Measurements from ENCODE around the gene ZNF425. TPM values are rescaled to one million over a fixed set of nuclear protein-coding genes. Genes with fewer than 3 reads are reported as not detected.
"Not testable (repeated sequence)": the region's sequence is repeated elsewhere in the genome, so short reads cannot be mapped to it uniquely, and the experiment has no call there.

The ZNF425 gene
- total RNA-seq, 1 donor from 2014 or later, result 1.4 TPM

DNA sequence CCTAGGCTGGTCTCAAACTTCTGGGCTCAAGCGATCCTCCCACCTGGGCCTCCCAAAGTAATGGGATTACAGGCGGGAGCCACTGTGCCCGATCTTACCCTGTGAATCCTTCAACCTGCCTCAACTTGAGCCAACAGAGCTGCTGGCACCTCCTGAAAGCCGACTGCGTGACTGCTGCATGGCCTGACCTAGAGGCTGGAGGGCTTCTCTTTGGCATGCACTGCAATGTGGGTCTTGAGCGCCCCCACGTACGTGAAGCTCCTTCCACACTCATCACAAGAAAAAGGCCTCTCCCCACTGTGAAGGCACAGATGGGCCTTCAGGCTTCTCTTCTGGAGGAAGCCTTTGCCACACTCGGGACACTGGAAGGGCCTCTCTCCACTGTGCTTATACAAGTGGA is 22.7 kb downstream of the ZNF425 start:
- TF ChIP-seq, protein P1, sequence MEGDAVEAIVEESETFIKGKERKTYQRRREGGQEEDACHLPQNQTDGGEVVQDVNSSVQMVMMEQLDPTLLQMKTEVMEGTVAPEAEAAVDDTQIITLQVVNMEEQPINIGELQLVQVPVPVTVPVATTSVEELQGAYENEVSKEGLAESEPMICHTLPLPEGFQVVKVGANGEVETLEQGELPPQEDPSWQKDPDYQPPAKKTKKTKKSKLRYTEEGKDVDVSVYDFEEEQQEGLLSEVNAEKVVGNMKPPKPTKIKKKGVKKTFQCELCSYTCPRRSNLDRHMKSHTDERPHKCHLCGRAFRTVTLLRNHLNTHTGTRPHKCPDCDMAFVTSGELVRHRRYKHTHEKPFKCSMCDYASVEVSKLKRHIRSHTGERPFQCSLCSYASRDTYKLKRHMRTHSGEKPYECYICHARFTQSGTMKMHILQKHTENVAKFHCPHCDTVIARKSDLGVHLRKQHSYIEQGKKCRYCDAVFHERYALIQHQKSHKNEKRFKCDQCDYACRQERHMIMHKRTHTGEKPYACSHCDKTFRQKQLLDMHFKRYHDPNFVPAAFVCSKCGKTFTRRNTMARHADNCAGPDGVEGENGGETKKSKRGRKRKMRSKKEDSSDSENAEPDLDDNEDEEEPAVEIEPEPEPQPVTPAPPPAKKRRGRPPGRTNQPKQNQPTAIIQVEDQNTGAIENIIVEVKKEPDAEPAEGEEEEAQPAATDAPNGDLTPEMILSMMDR (IDR thresholded peaks at IDR 0.05), result no peak
- DNase-seq (peak; percentile 48), ATAC-seq (no peak)
- Histone ChIP-seq H3K36me3 (no peaks in the 10 kb centered on the region), H3K4me1 (no peaks in the 10 kb centered on the region), H3K9me3 (no peaks in the 10 kb centered on the region), H3K27ac (no peak overlapping the region), H3K27me3 (no peaks in the 10 kb centered on the region), H3K4me3 (no peak overlapping the region)
- intact Hi-C loops (cut with DNase I), result no loop called here

DNA sequence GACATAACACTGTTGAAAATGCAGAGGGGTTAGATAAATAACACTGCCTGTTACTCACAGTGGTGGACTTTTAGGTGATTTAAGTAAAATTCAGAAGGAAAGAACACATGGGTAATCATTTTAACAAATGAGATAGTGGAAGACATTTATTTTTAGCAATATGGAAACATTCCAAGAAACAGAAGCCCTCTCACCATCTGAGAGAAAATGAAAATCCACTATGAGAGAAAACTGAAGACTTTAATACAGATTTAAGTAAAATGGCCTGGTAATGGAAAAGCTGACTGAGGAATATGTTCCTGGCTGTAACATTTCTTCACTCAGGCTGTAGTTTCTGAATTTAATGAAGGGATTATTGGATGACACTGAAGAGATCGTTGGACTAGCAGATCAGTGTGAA is 23.5 kb downstream of the ZNF425 start:
- H3K4me1 ChIP-seq, result no peaks in the 10 kb centered on the region
- no peak for ATAC-seq
- TF ChIP-seq, protein P1 (IDR thresholded peaks at IDR 0.05), result no peak

DNA sequence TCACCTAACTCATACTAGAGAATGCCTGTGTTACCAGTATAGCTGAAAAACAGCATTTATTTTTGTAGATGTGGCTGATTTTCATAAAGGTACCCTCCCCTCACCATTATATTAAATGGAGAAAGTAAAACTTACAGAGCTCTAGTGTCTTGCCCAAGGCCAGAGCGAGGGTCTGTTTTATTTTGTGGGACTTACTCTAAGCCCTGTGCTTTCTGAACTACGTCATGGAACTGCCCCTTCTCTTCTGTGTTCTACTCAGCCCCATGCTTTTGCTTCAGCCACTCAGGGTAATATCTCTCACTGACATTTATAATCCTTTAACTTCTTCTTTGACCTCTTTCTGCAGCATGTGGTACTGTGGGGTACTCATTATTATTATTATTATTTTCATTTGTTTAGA is 25.3 kb downstream of the ZNF425 start:
- H3K27ac ChIP-seq, result no peak overlapping the region
- H3K27me3 ChIP-seq, result no peaks in the 10 kb centered on the region
- H3K4me1 ChIP-seq, result no peaks in the 10 kb centered on the region
- H3K36me3 ChIP-seq, result no peaks in the 10 kb centered on the region
- H3K9me3 ChIP-seq, result no peaks in the 10 kb centered on the region
- TF ChIP-seq, protein P1 (IDR thresholded peaks at IDR 0.05), result no peak
- DNase-seq, result no peak
- no peak for ATAC-seq
- intact Hi-C loops (cut with DNase I), result no loop called here
- H3K4me3 ChIP-seq, result no peak overlapping the region

More for the DNA sequence above, 23.5 kb downstream of the ZNF425 start:
- H3K9me3 ChIP-seq, result no peaks in the 10 kb centered on the region
- no peak overlapping the region for H3K27ac ChIP-seq
- DNase-seq, result no peak
- intact Hi-C loops (cut with DNase I), result no loop called here
- H3K27me3 ChIP-seq, result no peaks in the 10 kb centered on the region
- no peak overlapping the region for H3K4me3 ChIP-seq
- H3K36me3 ChIP-seq, result no peaks in the 10 kb centered on the region

DNA sequence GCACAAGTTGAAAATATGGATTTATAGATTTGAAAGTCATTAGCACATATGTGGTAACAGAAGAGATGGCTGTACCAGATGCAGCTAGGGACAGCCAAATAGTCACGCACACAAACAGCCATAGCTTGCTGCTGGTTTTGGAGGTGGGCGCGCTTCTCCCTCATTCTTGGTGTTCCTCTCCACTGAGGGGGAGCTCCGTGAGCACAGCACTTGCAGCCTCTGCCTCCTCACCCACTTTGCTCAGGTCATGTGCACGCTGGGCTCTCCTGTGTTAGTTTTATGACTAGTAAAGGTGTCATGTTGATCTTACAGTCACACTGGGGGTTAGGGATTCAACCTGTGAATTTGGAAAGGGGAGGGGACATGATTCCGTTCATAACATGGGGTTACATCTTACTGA is 27.1 kb downstream of the ZNF425 start:
- DNase-seq, result peak; percentile 21
- H3K9me3 ChIP-seq, result no peaks in the 10 kb centered on the region
- H3K36me3 ChIP-seq, result no peaks in the 10 kb centered on the region
- TF ChIP-seq, protein P1 (IDR thresholded peaks at IDR 0.05), result no peak
- no peak for ATAC-seq
- intact Hi-C loops (cut with DNase I), result no loop called here
- no peak overlapping the region for H3K27ac ChIP-seq
- no peaks in the 10 kb centered on the region for H3K4me1 ChIP-seq
- no peak overlapping the region for H3K4me3 ChIP-seq
- H3K27me3 ChIP-seq, result no peaks in the 10 kb centered on the region

DNA sequence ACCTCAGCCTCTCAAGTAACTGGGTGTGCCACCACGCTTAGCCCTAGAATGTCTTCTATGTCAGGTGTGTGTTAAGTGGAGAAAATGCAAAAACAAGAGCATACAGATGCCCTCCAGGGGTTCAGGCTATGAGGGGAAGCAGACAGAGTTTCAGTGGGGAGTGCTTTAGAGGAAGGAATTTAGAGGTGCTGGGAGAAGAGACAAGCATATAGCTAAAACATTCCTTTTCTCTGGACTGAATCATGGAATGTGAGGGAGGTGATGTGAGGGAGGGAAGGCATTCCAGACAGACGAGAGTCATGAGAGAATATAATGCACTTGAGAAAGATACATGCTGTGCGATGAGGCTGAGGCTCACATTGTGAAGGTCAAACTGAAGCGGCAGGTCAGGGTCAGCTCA is 29.0 kb downstream of the ZNF425 start:
- Histone ChIP-seq H3K4me1 (no peaks in the 10 kb centered on the region), H3K4me3 (no peak overlapping the region), H3K27me3 (no peaks in the 10 kb centered on the region), H3K27ac (no peak overlapping the region), H3K9me3 (no peaks in the 10 kb centered on the region), H3K36me3 (no peaks in the 10 kb centered on the region)
- TF ChIP-seq, protein P1 (IDR thresholded peaks at IDR 0.05), result no peak
- ATAC-seq (no peak), DNase-seq (peak; percentile 5)
- intact Hi-C loops (cut with DNase I), result no loop called here

DNA sequence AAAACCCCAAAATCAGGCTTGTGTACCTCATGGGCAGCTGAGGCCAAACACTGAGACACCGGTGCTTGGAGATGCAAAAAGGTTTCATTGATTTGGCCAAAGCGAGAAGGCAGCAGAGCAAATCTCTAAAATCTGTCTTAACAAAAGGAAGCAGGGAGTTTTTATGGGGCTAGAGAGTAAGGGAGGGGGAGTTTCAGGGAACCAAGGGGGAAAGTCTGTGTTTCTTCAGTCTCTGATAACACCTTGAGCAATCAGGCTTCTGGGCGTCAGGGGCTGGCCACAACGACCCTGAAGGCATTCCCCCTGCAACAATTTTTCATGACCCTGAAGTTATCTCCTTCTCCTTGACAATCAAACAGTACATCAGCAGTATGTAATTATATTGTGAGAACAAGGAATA is 32.9 kb downstream of the ZNF425 start:
- ATAC-seq (no peak), DNase-seq (no peak)
- H3K36me3 ChIP-seq, result no peaks in the 10 kb centered on the region
- TF ChIP-seq, protein P1 (IDR thresholded peaks at IDR 0.05), result no peak
- no peak overlapping the region for H3K4me3 ChIP-seq
- peaks cover 13% of the 10 kb centered on the region for H3K4me1 ChIP-seq
- intact Hi-C loops (cut with DNase I), result no loop called here
- H3K27me3 ChIP-seq, result no peaks in the 10 kb centered on the region
- H3K9me3 ChIP-seq, result no peaks in the 10 kb centered on the region
- H3K27ac ChIP-seq, result no peak overlapping the region

DNA sequence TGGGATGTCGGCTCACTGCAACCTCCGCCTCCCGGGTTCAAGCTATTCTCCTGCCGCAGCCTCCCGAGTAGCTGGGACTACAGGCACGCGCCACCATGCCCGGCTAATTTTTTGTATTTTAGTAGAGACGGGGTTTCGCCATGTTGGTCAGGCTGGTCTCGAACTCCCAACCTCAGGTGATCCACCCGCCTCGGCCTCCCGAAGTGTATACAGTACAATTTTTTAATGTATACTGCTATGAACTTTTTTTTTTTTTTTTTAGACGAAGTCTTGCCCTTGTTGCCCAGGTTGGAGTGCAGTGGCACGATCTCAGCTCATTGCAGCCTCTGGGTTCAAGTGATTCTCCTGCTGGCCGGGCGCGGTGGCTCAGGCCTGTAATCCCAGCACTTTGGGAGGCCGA is 33.9 kb downstream of the ZNF425 start:
- Histone ChIP-seq H3K27ac (peak overlapping the region; percentile 98), H3K4me1 (peaks cover 13% of the 10 kb centered on the region)
- H3K4me3 ChIP-seq; intact Hi-C loops (cut with DNase I); H3K27me3 ChIP-seq; ATAC-seq; H3K36me3 ChIP-seq; H3K9me3 ChIP-seq: not testable (repeated sequence)
- peak; percentile 35 for DNase-seq

Data from upper lobe of right lung (tissue), 1 donor.